Measurements from ENCODE around the gene SLC12A7.

Gene SLC12A7

GRCh38 chr5:1125030-1125357, 13.1 kb upstream of the SLC12A7 start:
- DNase-seq (ENCODE audit: low spot score): no peak

DNA sequence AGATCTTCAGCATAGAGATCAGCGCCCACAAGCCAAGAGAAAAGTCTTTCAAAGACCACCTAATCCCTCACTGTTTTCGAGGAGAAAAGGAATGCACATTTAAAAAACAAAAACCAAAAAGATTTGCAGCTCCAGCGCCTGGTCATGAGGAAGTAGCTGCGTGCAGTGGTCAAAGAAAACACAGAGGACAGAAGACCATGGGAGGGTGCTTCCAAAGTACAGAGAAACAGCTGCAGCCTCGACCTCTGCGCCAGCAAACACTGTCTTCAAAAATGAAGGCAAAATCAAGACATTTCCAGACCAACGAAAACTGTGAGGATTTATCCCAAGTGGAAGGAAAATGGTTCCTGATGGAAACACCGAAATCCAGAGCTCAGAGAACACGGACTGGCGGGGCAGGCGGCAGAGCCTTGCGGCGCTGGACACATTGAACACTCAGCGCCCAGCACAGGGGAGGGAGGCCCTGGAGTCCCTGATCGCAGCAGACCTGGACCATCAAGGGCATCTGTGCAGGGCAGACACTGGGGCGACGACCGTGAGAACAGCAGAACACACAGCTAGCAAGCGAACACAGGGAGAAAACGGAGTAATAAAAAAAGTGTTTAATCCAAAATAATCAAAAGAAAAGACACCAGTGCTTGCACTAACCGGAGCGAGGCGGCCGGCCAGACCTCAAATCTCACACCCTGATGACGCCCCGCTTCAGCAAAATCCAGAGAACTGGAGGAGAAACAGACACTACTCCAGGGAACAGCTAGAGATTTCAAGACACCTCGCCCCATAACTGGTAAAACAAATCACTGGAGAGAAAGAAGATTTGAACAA, 12.6 kb upstream of the SLC12A7 start:
- no peak for DNase-seq (ENCODE audit: low spot score)

- DNase-seq (ENCODE audit: low spot score): no peak
These were observed 11.7 kb upstream of the SLC12A7 start for GRCh38 chr5:1123418-1124147.

GRCh38 chr5:1122511-1123294, 10.8 kb upstream of the SLC12A7 start:
- DNase-seq (ENCODE audit: low spot score): no peak

DNA sequence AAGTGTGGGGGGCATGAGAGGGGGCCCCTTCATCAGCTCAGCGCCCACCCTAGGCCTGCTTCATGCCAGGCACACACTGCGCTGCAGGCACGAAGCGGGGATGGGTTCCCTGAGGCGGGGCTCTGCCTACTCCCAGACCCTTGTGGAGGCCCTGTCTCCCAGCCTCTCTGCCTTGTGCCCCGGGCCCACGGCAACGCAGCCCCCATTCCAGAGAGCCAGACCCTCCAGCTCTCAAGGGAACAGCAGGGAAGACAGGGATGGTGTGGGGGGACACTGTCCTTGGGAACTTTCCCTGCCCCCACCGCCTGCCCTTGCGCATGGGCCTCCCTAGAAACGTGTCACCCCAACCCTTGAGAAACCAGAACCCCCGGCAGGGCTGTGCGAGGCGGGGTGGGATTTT, 10.0 kb upstream of the SLC12A7 start:
- no peak for DNase-seq (ENCODE audit: low spot score)

- no peak for DNase-seq (ENCODE audit: low spot score)
These were observed 9.2 kb upstream of the SLC12A7 start for GRCh38 chr5:1121044-1121443.

DNA sequence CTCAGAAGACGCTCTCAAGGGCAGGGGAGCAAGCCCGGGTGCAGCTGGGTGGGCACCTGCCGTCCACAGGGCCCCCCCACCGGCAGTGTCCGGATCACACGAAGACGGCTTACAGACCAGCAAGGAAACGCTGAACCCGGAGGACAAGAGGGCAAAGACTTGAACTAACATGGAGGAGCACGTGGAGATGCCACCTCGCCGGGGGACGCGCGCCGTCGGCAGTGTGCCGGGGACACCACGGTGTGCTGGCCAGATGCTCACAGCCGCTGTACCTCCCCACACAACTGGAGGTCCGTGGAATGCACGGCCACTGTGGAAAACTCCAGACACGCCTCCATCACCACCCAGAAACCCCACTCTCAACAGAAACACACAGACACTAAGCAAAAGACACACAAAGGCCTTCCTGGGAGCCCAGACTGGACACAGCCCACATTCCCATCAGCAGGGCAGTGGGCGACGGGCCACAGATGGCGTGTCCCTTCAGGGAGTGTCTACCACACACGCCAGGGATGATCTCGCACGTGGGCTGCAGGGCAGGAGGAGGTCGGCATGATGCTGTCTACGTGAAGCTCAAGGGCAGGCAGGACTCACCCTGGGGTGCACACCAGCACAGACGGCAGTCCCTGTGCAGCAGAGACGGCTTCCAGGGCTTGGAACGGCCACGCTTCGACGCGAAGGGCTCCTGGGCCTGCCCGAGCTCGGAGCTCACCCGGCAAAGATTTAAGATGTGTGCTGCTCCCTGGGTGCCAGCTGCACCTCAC, 8.6 kb upstream of the SLC12A7 start:
- no peak for DNase-seq (ENCODE audit: low spot score)

DNA sequence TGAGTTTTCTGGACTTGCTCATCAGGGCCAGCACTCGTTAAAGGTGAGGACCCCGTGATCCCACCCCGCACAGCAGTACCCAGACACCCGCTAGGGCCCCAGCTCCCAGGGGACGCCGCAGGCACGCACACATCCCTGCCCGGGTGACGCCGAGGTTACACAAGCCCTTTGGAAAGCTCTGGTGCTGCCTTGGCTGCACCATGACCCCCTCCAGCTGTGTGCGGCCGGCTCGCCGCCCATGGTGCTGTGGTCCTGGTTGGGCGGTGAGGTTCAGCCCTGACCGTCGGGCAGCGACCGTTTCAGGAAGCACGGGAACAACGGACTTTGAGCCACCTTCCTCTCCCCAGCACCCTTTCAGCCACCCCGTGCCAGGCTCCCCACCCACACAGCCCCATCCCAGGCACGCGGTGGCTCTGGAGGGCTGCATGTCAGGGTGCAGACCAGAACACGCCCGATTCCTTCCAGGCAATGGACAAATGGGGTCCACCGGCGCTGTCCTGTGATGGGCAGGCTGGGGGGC, 7.5 kb upstream of the SLC12A7 start:
- DNase-seq (ENCODE audit: low spot score): no peak

- DNase-seq (ENCODE audit: low spot score): no peak
These were observed 6.9 kb upstream of the SLC12A7 start for GRCh38 chr5:1118738-1119137.

- no peak for DNase-seq (ENCODE audit: low spot score)
These were observed 6.4 kb upstream of the SLC12A7 start for GRCh38 chr5:1118231-1118698.

- DNase-seq (ENCODE audit: low spot score): no peak
These were observed 5.1 kb upstream of the SLC12A7 start for GRCh38 chr5:1116977-1117376.

DNA sequence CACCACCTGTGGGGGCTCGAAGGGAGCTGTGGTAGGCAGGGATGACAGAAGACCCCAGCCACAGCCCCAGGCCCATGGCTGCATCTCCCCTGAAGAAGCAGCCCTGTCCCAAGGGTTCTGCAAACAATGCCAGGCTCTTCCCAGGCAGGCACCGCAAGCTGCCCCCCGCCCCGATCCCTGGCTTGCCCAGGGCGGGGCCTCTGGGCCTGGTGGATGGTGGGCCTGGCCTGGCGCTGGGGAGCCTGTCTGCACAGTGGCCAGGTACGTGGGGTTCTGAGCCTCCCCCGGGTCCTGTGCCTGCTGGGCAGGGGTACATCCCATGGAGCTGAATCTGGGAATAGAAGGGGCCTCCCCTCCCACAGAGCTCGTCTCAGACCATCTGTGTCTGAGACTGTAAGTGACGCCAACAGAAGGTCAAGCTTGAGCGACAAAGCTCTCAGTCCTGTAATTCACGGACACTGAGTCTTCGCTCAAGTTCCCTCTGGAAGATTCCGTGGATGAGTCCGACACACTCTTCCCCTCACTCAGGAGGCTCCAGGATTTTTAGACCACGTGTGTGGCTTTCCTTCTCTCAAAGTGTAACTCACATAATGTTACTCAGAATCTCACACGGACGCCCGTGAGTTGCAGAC, 4.4 kb upstream of the SLC12A7 start:
- DNase-seq (ENCODE audit: low spot score): no peak

- DNase-seq (ENCODE audit: low spot score): no peak
These were observed 3.4 kb upstream of the SLC12A7 start for GRCh38 chr5:1115123-1115815.

DNA sequence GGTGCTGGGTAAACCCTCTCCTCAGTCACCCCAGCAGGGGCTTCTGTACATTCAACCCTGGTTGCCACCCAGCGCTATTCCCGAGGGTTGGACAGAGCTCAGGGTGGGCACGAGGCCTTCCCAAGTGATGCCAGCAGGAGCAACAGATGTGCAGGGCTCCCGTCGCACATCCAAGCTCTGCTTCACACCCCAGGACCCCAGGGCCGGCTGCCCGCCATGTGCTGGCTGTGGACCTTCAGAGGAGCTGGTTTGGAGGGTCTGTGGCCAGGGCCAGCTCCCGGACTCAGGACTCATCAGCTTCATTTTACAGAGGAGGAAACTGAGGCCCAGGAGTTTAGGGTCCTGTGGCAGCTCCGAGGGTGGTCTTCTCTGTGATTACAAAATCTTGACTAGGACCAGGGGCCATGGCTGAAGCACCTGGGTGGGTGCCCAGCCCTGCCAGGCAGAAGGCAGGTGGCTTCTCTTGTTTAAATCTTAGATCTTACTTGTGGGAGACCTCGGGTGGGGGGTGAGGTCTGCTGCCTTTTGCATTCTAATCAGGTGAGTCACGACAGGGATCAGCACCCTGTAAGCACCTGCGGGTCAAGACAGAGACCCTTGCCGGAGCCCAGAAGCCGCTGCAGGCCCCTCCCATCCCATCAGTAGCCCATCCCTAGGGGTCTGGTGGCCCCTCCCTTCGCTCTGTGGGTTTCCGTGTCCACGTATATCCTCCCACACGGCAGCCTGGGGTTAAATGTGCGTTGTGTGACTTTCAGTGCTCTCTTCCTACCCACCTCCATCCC, 2.1 kb upstream of the SLC12A7 start:
- DNase-seq (ENCODE audit: low spot score): no peak

GRCh38 chr5:1113332-1113690, 1.4 kb upstream of the SLC12A7 start:
- no peak for DNase-seq (ENCODE audit: low spot score)

- DNase-seq (ENCODE audit: low spot score): no peak
These were observed 901 bp upstream of the SLC12A7 start for GRCh38 chr5:1112596-1113331.

DNA sequence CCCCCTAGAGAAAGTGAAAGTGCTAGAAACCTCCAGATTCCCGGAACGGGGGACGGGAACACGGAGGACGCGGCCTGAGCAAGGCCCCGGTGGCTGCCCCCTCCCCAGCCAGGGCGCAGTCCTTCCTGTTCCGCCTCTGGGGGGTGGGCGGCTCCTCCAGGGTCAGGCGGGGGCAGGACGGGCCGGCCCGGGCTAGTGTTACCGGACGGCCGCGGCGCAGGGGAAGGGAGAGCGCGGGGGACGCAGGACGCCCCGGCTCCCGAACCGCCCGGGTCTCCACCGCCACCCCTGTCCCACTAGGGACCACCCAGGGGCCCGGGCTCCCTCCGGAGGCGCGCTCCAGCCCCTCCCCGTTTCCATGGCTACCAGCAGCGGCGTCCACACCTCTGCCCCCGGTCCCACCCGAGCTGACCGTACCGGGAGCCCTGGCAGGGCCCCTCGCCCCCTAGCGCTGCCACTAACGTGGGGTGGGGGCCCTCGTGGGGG, 579 bp downstream of the SLC12A7 start:
- DNase-seq (ENCODE audit: low spot score): no peak

- no peak for DNase-seq (ENCODE audit: low spot score)
These were observed 1.3 kb downstream of the SLC12A7 start for GRCh38 chr5:1110307-1111240.
